GM13977 (cell line): ENCODE measurements around the gene TNFRSF6B.

Experiments
- DNase-seq: peaks from one replicate; pipeline ENCODE4 v3.0.0; 2012; ENCODE audit warnings: low spot score
- CTCF ChIP-seq: IDR thresholded peaks from 2 replicates; pipeline ENCODE4 v1.5.1; 2012; ENCODE audit warnings: mild to moderate bottlenecking, control low read depth; ENCODE audit not compliant: insufficient read depth; ENCODE audit errors: extremely low read depth, missing control alignments
- in situ Hi-C: fragments of 300-500 bp; cut with MboI; formaldehyde crosslinking; loops from one replicate; pipeline ENCODE4 v1.12.0; 2022; ENCODE audit warnings: low sequenced_read_pairs, low pct_unique_long_range_greater_than_20kb, mixed read lengths, inconsistent platforms; ENCODE audit not compliant: unreplicated experiment

TNFRSF6B gene

GRCh38 chr20:63662813-63663189, 33.7 kb upstream of the TNFRSF6B start:
- no peak for DNase-seq
- TF ChIP-seq CTCF = no peak
- in situ Hi-C loops = no loop called here

- in situ Hi-C loops = no loop called here
- TF ChIP-seq CTCF = no peak
- no peak for DNase-seq
Measured at GRCh38 chr20:63663332-63664066, 33.0 kb upstream of the TNFRSF6B start.

- TF ChIP-seq CTCF = no peak
- DNase-seq = no peak
- in situ Hi-C loops = no loop called here
Measured at GRCh38 chr20:63664143-63664851, 32.2 kb upstream of the TNFRSF6B start.

GRCh38 chr20:63664861-63665594, 31.4 kb upstream of the TNFRSF6B start:
- no peak for TF ChIP-seq CTCF

GRCh38 chr20:63665708-63666107, 30.7 kb upstream of the TNFRSF6B start:
- DNase-seq = no peak
- in situ Hi-C loops = no loop called here
- no peak for TF ChIP-seq CTCF

More at GRCh38 chr20:63664861-63665594, 31.4 kb upstream of the TNFRSF6B start:
- in situ Hi-C loops = no loop called here
- no peak for DNase-seq

GRCh38 chr20:63667858-63668257, 28.6 kb upstream of the TNFRSF6B start:
- in situ Hi-C loops = no loop called here
- DNase-seq = no peak
- no peak for TF ChIP-seq CTCF
